Fibroblast of the aortic adventitia (primary cell): ENCODE measurements around the gene INSR. TPM values are rescaled to one million over a fixed set of nuclear protein-coding genes. Genes with fewer than 3 reads are reported as not detected.

ENCODE experiments used
- DNase-seq: peaks from one replicate; pipeline ENCODE4 v3.0.0-alpha.2; 2010; ENCODE audit warnings: low read depth
- H3K4me3 ChIP-seq: 2 replicates; pipeline ENCODE4 v1.5.1; 2011; ENCODE audit warnings: low read depth, mild to moderate bottlenecking, control low read depth, low read length, moderate library complexity
- total RNA-seq: library from RNA; depleted of rRNA; stranded (reverse); fragments of >200 nt; gene quantifications from 2 replicates; pipeline ENCODE4 v1.2.3, GENCODE V29; 2012; ENCODE audit warnings: low replicate concordance
- TF ChIP-seq, protein P1 (sequence below): IDR thresholded peaks from 2 replicates; pipeline ENCODE4 v1.5.1; 2011; ENCODE audit warnings: mild to moderate bottlenecking, low read length, control low read depth, inconsistent platforms; ENCODE audit not compliant: insufficient read depth

INSR gene
- total RNA-seq, 1 donor = 13.2 TPM

DNA sequence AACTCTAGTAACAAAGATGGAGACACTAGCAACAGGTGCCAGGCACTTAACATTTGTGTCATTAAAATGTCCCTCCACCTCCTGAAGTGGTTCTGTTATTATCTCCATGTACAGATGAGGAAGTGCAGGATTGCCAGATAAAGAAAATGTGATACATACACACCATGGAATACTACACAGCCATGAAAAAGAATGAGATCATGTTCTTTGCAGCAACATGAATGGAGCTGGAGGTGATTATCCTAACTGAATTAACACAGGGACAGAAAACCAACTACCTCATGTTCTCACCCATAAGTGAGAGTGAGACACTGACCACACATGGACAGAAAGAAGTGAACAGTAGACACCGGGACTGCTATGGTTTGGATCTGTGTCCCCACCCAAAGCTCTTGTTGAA lies 164.2 kb downstream of the INSR start:
- TF ChIP-seq, protein P1, sequence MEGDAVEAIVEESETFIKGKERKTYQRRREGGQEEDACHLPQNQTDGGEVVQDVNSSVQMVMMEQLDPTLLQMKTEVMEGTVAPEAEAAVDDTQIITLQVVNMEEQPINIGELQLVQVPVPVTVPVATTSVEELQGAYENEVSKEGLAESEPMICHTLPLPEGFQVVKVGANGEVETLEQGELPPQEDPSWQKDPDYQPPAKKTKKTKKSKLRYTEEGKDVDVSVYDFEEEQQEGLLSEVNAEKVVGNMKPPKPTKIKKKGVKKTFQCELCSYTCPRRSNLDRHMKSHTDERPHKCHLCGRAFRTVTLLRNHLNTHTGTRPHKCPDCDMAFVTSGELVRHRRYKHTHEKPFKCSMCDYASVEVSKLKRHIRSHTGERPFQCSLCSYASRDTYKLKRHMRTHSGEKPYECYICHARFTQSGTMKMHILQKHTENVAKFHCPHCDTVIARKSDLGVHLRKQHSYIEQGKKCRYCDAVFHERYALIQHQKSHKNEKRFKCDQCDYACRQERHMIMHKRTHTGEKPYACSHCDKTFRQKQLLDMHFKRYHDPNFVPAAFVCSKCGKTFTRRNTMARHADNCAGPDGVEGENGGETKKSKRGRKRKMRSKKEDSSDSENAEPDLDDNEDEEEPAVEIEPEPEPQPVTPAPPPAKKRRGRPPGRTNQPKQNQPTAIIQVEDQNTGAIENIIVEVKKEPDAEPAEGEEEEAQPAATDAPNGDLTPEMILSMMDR = no peak
- no peak for DNase-seq
- no peak overlapping the region for H3K4me3 ChIP-seq

DNA sequence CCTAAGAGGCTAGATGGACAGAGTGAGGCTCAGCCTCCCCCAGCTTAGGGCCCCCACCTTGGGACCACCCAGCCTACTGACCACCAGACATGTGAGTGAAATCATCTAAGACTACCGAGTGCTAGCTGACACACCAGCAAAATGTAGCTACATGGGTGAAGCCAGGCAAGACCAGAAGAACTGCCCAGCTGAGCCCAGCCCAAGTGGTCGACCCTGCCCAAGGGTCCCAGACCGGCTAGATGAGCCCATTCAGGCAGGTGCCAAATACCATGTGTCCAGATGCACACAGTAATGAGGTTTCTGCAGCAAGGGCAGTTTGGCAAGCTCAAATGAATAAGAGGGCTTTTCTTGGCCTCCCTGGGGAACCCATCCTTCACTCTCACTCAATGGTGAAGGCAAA lies 168.1 kb downstream of the INSR start:
- TF ChIP-seq, protein P1 = no peak
- no peak for DNase-seq
- H3K4me3 ChIP-seq = no peak overlapping the region

DNA sequence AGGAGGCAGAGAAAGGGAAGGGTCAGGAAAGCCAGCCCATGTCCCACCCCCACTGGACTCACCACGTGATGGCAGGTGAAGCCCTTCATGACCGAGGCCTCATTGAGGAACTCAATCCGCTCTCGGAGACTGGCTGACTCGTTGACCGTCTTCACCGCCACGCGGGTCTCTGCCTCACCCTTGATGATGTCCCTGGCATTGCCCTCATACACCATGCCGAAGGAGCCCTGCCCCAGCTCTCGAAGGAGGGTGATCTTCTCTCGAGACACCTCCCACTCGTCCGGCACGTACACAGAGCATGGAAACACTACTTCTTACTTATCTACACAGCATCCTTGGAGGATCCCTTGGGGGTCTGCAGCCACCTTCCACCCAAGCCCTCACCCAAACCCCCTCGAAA lies 169.0 kb downstream of the INSR start:
- TF ChIP-seq, protein P1 = no peak
- no peak overlapping the region for H3K4me3 ChIP-seq
- no peak for DNase-seq

DNA sequence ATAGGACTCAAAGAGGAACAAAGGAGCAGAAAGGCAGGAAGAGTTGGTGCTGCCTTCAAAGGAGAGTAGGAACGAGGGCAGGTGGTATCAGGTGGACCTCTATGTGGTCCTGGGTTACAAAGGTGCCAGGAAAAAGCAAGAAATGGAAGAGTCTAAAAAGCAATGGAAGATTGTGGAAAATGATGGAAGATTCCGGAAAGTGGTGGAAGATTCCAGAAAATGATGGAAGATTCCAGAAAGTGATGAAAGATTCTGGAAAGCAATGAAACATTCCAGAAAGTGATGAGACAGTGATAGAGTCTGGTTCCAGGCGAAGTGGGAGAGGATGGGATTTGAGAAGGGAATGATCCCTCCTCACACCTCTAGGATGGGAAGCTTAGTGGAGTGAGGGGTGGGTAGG lies 169.4 kb downstream of the INSR start:
- no peak overlapping the region for H3K4me3 ChIP-seq
- DNase-seq = no peak
- TF ChIP-seq, protein P1 = no peak

DNA sequence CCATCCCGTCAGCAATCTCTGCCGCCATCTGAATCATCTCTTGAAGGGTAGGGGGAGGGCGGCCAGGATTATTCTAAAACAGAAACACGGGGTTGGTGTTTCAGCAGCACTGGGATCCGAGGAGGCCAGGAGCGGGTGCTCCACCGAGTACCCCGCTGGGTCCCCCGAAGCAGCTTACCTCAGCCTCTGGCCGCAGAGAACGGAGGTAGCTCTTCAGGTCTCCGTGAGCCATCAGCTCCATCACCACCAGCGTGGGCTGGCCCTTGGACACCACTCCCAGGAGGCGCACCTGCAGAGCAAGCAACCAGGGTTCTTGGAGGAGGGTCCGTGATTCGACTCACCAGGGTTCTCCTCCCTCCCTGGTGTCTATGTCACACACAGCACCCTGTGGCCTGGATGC lies 171.5 kb downstream of the INSR start:
- DNase-seq = no peak
- TF ChIP-seq, protein P1 = no peak
- H3K4me3 ChIP-seq = no peak overlapping the region

DNA sequence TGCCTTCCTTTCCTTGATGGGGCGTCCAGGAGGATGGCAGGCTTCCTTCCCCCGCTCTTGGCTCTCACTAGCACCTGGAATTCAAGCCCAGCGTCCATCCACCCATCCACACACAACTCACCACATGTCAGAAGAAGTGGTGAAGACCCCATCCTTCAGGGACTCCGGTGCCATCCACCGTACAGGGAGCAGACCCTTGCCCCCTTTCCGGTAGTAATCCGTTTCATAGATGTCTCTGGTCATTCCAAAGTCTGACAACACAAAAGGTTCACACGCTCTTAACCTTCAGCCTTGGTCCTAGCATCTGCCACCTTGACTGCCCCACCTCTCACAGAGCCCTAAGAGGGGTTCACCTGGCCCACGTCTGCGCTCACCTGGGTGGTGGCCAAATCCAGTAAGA lies 173.7 kb downstream of the INSR start:
- DNase-seq = no peak
- H3K4me3 ChIP-seq = no peak overlapping the region
- TF ChIP-seq, protein P1 = no peak

DNA sequence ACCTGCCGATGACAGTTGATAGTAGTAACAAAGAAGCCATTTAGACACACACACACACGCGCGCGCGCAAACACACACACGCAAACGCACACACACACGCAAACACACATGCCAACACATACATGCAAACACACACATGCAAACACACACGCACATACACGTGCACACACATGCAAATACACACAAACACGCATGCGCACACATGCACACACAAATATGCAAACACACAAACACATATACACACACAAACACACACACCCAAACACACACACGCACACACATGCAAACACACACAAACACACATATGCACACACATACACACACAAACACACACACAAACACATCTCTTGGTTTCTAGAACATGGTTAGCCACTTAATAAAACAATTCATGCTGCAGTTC lies 174.6 kb downstream of the INSR start:
- DNase-seq = no peak
- H3K4me3 ChIP-seq = no peak overlapping the region
- TF ChIP-seq, protein P1 = no peak
